Mesenchymal stem cell (in vitro differentiated cells and primary cell): Measurements from ENCODE around the gene MKRN2.

Source experiments
- DNase-seq: peaks from one replicate; pipeline ENCODE4 v3.0.0-alpha.2; 2013
- H2AFZ ChIP-seq: one replicate; pipeline ENCODE4 v1.6.1; 2013; ENCODE audit warnings: low read depth, mild to moderate bottlenecking, control low read depth, inconsistent platforms, low read length, moderate library complexity
- H2AK5ac ChIP-seq: 2 replicates; pipeline ENCODE4 v1.6.1; 2013; ENCODE audit warnings: low read length, moderate library complexity, mild to moderate bottlenecking, inconsistent platforms; ENCODE audit not compliant: severe bottlenecking
- H2BK120ac ChIP-seq: one replicate; pipeline ENCODE4 v1.6.1; 2013; ENCODE audit warnings: low read depth, mild to moderate bottlenecking, inconsistent platforms, low read length, moderate library complexity
- H2BK12ac ChIP-seq, 2 experiments: one replicate each; pipeline ENCODE4 v1.6.1; 2013; ENCODE audit warnings: inconsistent platforms in 2 of 2, low read length in 2 of 2, mild to moderate bottlenecking in 2 of 2, moderate library complexity in 2 of 2, control low read depth in 1 of 2
- H2BK15ac ChIP-seq: one replicate; pipeline ENCODE4 v1.6.1; 2013; ENCODE audit warnings: mild to moderate bottlenecking, low read depth, inconsistent platforms; ENCODE audit not compliant: poor library complexity, severe bottlenecking
- H2BK5ac ChIP-seq: 2 replicates; pipeline ENCODE4 v1.6.1; 2013; ENCODE audit warnings: low read depth, mild to moderate bottlenecking, low read length, control low read depth, inconsistent platforms; ENCODE audit not compliant: poor library complexity, severe bottlenecking
- H3K14ac ChIP-seq, 2 experiments: one replicate each; pipeline ENCODE4 v1.6.1; 2013; ENCODE audit warnings: inconsistent platforms in 2 of 2, low read length in 2 of 2, control low read depth in 1 of 2, mild to moderate bottlenecking in 1 of 2, moderate library complexity in 1 of 2
- H3K18ac ChIP-seq, 2 experiments: one replicate each; pipeline ENCODE4 v1.6.1; 2013; ENCODE audit warnings: inconsistent platforms in 2 of 2, low read length in 2 of 2, control low read depth in 1 of 2, low read depth in 1 of 2, mild to moderate bottlenecking in 1 of 2
- H3K23ac ChIP-seq, 2 experiments: one replicate each; pipeline ENCODE4 v1.6.1; 2013; ENCODE audit warnings: inconsistent platforms in 2 of 2, low read length in 2 of 2, mild to moderate bottlenecking in 2 of 2, moderate library complexity in 2 of 2, control low read depth in 1 of 2
- H3K27ac ChIP-seq: 2 replicates; pipeline ENCODE4 v1.5.1; 2013; ENCODE audit warnings: mild to moderate bottlenecking, moderate library complexity, low read length, control low read depth, inconsistent platforms; ENCODE audit not compliant: poor library complexity, severe bottlenecking
- H3K27me3 ChIP-seq, 2 experiments: 2 replicates each; pipeline versions ENCODE4 v1.6.1 to v1.7.0; 2013; ENCODE audit warnings: low read length in 2 of 2, mild to moderate bottlenecking in 2 of 2, moderate library complexity in 2 of 2, control low read depth in 1 of 2, inconsistent platforms in 1 of 2; ENCODE audit not compliant: control insufficient read depth in 1 of 2, insufficient read depth in 1 of 2
- H3K36me3 ChIP-seq, 2 experiments: 2 replicates each; pipeline versions ENCODE4 v1.6.1 to v1.7.0; 2013; ENCODE audit warnings: low read length in 2 of 2, control low read depth in 1 of 2, inconsistent platforms in 1 of 2, low read depth in 1 of 2, mild to moderate bottlenecking in 1 of 2; ENCODE audit not compliant: insufficient read depth in 2 of 2, control insufficient read depth in 1 of 2
- H3K4ac ChIP-seq, 2 experiments: one replicate each; pipeline ENCODE4 v1.6.1; 2013; ENCODE audit warnings: inconsistent platforms in 2 of 2, low read length in 2 of 2, mild to moderate bottlenecking in 2 of 2, moderate library complexity in 2 of 2, control low read depth in 1 of 2, low read depth in 1 of 2
- H3K4me1 ChIP-seq: 2 replicates; pipeline ENCODE4 v1.6.1; 2013; ENCODE audit warnings: low read depth, low read length, control low read depth; ENCODE audit not compliant: control insufficient read depth, insufficient read depth
- H3K4me2 ChIP-seq: 2 replicates; pipeline ENCODE4 v1.6.1; 2013; ENCODE audit warnings: low read length, mild to moderate bottlenecking, inconsistent platforms; ENCODE audit not compliant: poor library complexity, severe bottlenecking
- H3K4me3 ChIP-seq, 2 experiments: 2 replicates each; pipeline versions ENCODE4 v1.5.1 to v1.7.0; 2013; ENCODE audit warnings: low read length in 2 of 2, mild to moderate bottlenecking in 2 of 2, control low read depth in 1 of 2, low read depth in 1 of 2; ENCODE audit not compliant: insufficient read depth in 1 of 2
- H3K79me1 ChIP-seq: replicated peaks from 2 replicates; pipeline ENCODE4 v1.6.1; 2013; ENCODE audit warnings: mild to moderate bottlenecking, control low read depth, low read length, inconsistent platforms; ENCODE audit not compliant: poor library complexity, severe bottlenecking
- H3K9ac ChIP-seq: 2 replicates; pipeline ENCODE4 v1.7.0; 2013; ENCODE audit warnings: mild to moderate bottlenecking, low read length, moderate library complexity
- H3K9me3 ChIP-seq: 2 replicates; pipeline ENCODE4 v1.7.0; 2013; ENCODE audit warnings: mild to moderate bottlenecking, low read length; ENCODE audit not compliant: control insufficient read depth
- H4K8ac ChIP-seq: one replicate; pipeline ENCODE4 v1.6.1; 2013; ENCODE audit warnings: inconsistent platforms, mild to moderate bottlenecking, low read length, moderate library complexity
- H4K91ac ChIP-seq: one replicate; pipeline ENCODE4 v1.6.1; 2013; ENCODE audit warnings: mild to moderate bottlenecking, low read length, inconsistent platforms
- WGBS: methylation state at CpG from one replicate; pipeline ENCODE4 v1.1.7; 2013; ENCODE audit warnings: mixed read lengths; 5-methylcytosine and 5-hydroxymethylcytosine counted together

The MKRN2 gene

GRCh38 chr3:12559520-12559919 is 2.6 kb downstream of the MKRN2 start:
- Histone ChIP-seq H2BK15ac (no peak overlapping the region), H3K27ac (no peak overlapping the region), H3K79me1 (no peaks in the 10 kb centered on the region), H4K8ac (no peak overlapping the region), H3K4me3 (peak overlapping the region in 1 of 2 experiments; percentile 91), H3K14ac (no peak overlapping the region), H3K18ac (no peak overlapping the region), H2AFZ (no peak overlapping the region), H2AK5ac (no peak overlapping the region), H2BK5ac (no peak overlapping the region), H2BK120ac (no peak overlapping the region), H3K9me3 (no peaks in the 10 kb centered on the region), H3K9ac (peak overlapping the region; percentile 95), H3K4me2 (no peak overlapping the region), H3K4me1 (peaks cover 11% of the 10 kb centered on the region), H3K4ac (no peak overlapping the region), H4K91ac (no peak overlapping the region), H3K23ac (no peak overlapping the region), H2BK12ac (no peak overlapping the region), H3K36me3 (no peaks in the 10 kb centered on the region), H3K27me3 (no peaks in the 10 kb centered on the region)
- 87% methylated on average over 3 of the region's 3 CpGs for WGBS
- no peak for DNase-seq

DNA sequence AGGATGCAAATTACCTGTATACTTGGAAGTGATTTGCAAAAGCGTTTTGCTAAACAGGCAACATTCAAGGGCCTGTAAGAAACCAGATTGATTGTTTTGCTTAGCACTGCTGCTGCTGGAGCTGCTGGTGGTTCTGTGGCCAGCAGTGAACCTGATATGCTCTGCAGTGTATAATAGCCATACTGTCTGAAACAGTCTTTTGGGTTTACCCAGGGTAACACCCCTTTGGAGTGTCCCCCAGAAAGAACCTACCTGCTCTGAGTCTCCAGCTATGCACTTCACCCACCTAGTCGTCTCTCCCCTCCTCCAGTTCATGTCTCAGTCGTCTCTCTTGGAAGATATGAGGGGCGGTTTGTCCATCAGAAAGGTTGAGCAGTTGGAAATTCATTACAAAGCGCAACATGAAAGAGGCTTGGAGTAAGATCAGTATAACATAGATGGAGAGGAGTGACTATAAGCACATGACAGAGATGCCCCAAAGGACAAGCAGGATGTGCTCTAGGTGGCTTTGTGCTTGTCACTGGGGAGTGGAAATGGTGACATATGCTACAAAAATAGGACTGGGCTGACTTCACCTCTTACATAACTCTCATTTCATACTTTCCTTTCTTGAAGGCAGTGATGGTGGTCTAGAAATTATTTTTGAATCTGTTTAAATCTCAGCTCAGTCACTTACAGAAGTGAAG is 3.8 kb downstream of the MKRN2 start:
- Histone ChIP-seq H4K91ac (no peak overlapping the region), H4K8ac (no peak overlapping the region), H3K27me3 (no peaks in the 10 kb centered on the region), H2BK15ac (no peak overlapping the region), H3K4ac (no peak overlapping the region), H3K4me2 (no peak overlapping the region), H2BK5ac (no peak overlapping the region), H3K4me1 (peaks cover 10% of the 10 kb centered on the region), H2AFZ (no peak overlapping the region), H3K9ac (no peak overlapping the region), H3K4me3 (no peak overlapping the region), H3K36me3 (no peaks in the 10 kb centered on the region), H3K9me3 (no peaks in the 10 kb centered on the region), H3K23ac (no peak overlapping the region), H3K18ac (no peak overlapping the region), H2AK5ac (peak overlapping the region; percentile 69), H2BK12ac (no peak overlapping the region), H3K79me1 (no peaks in the 10 kb centered on the region), H2BK120ac (no peak overlapping the region), H3K27ac (no peak overlapping the region), H3K14ac (no peak overlapping the region)
- DNase-seq, result no peak
- WGBS, result 98% methylated on average over 5 of the region's 5 CpGs

DNA sequence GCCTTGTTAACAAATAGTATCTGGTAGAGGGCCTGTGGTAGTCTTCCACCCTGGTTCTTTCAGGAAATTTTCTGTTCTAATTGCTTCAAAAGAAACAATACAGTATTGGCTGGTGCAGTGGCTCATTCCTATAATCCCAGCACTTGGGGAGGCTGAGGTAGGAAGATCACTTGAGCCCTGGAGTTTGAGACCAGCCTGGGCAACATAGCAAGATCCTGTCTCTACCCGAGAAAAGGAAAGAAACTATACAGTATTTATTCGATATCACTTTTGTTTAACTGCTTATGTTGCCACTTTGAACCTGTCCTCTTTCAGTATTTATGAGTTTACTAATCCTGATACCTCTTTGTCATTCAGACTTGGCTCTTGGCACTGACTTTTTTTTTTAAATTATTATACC is 4.5 kb downstream of the MKRN2 start:
- no peak overlapping the region for H3K27ac ChIP-seq
- no peak overlapping the region for H3K23ac ChIP-seq
- H2AFZ ChIP-seq, result no peak overlapping the region
- no peaks in the 10 kb centered on the region for H3K9me3 ChIP-seq
- H3K27me3 ChIP-seq, result no peaks in the 10 kb centered on the region
- H3K4ac ChIP-seq, result no peak overlapping the region
- no peak for DNase-seq
- H3K4me1 ChIP-seq, result peaks cover 9% of the 10 kb centered on the region
- H3K4me3 ChIP-seq, result no peak overlapping the region
- WGBS, result 100% methylated on average over 2 of the region's 2 CpGs
- no peaks in the 10 kb centered on the region for H3K79me1 ChIP-seq
- H3K4me2 ChIP-seq, result no peak overlapping the region
- no peak overlapping the region for H4K8ac ChIP-seq
- H3K9ac ChIP-seq, result no peak overlapping the region
- H2BK120ac ChIP-seq, result no peak overlapping the region
- no peak overlapping the region for H4K91ac ChIP-seq
- H2BK12ac ChIP-seq, result no peak overlapping the region
- no peaks in the 10 kb centered on the region for H3K36me3 ChIP-seq
- no peak overlapping the region for H2AK5ac ChIP-seq
- no peak overlapping the region for H3K14ac ChIP-seq
- no peak overlapping the region for H3K18ac ChIP-seq
- H2BK15ac ChIP-seq, result no peak overlapping the region
- no peak overlapping the region for H2BK5ac ChIP-seq

DNA sequence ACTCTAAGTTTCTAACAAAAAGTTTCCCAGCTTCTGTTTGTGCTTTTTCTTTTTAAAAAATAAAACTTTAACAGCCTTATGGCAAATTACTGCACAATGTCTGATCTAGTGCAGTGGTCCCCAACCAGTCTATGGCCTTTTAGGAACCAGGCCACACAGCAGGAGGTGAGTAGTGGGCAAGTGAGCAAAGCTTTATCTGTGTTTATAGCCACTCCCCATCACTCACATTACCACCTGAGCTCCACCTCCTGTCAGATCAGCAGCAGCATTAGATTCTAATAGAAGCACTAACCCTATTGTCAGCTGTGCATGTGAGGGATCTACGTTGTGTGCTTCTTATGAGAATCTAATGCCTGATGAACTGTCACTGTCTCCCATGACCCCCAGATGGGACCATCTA is 5.6 kb downstream of the MKRN2 start:
- Histone ChIP-seq H3K4me2 (no peak overlapping the region), H2BK5ac (no peak overlapping the region), H3K18ac (no peak overlapping the region), H4K8ac (no peak overlapping the region), H2AFZ (no peak overlapping the region), H2AK5ac (no peak overlapping the region), H3K9ac (no peak overlapping the region), H3K36me3 (no peaks in the 10 kb centered on the region), H2BK12ac (no peak overlapping the region), H3K23ac (no peak overlapping the region), H3K4me3 (no peak overlapping the region), H3K14ac (no peak overlapping the region), H3K4me1 (peaks cover 7% of the 10 kb centered on the region), H2BK120ac (no peak overlapping the region), H3K9me3 (no peaks in the 10 kb centered on the region), H3K27me3 (no peaks in the 10 kb centered on the region), H3K27ac (no peak overlapping the region), H2BK15ac (no peak overlapping the region), H3K79me1 (no peaks in the 10 kb centered on the region), H3K4ac (no peak overlapping the region), H4K91ac (no peak overlapping the region)
- DNase-seq, result no peak
- WGBS, result 86% methylated on average over 1 of the region's 1 CpG
